Measurements from ENCODE around the gene POMT1. TPM values are rescaled to one million over a fixed set of nuclear protein-coding genes. Genes with fewer than 3 reads are reported as not detected.

POMT1 gene
- total RNA-seq, 1 donor from 2014 or later, result 61.0 TPM

GRCh38 chr9:131485728-131486422 is 16.8 kb upstream of the POMT1 start:
- DNase-seq (ENCODE audit: low spot score, unreplicated experiment), result no peak
- Mint-ChIP-seq H3K27ac (peak overlapping the region; percentile 49), H3K36me3 (ENCODE audit: insufficient read depth) (peaks cover 39% of the 10 kb centered on the region), H3K4me3 (ENCODE audit: low read depth) (no peak overlapping the region), H3K9me3 (ENCODE audit: low read depth) (no peaks in the 10 kb centered on the region), H3K4me1 (ENCODE audit: low read depth) (no peaks in the 10 kb centered on the region), H3K27me3 (no peaks in the 10 kb centered on the region)
- TF ChIP-seq CTCF (IDR thresholded peaks at IDR 0.05; ENCODE audit: unreplicated experiment), result no peak

- no peak overlapping the region for H3K27ac Mint-ChIP-seq
- no peaks in the 10 kb centered on the region for H3K9me3 Mint-ChIP-seq (ENCODE audit: low read depth)
- H3K36me3 Mint-ChIP-seq (ENCODE audit: insufficient read depth), result peaks cover 41% of the 10 kb centered on the region
- no peaks in the 10 kb centered on the region for H3K4me1 Mint-ChIP-seq (ENCODE audit: low read depth)
- no peak for DNase-seq (ENCODE audit: low spot score, unreplicated experiment)
- H3K4me3 Mint-ChIP-seq (ENCODE audit: low read depth), result no peak overlapping the region
- no peak for TF ChIP-seq CTCF (IDR thresholded peaks at IDR 0.05; ENCODE audit: unreplicated experiment)
- no peaks in the 10 kb centered on the region for H3K27me3 Mint-ChIP-seq
These were observed 15.7 kb upstream of the POMT1 start for GRCh38 chr9:131487001-131487400.

- Mint-ChIP-seq H3K36me3 (ENCODE audit: insufficient read depth) (peaks cover 38% of the 10 kb centered on the region), H3K4me1 (ENCODE audit: low read depth) (no peaks in the 10 kb centered on the region), H3K27me3 (no peaks in the 10 kb centered on the region), H3K4me3 (ENCODE audit: low read depth) (no peak overlapping the region), H3K9me3 (ENCODE audit: low read depth) (no peaks in the 10 kb centered on the region), H3K27ac (peak overlapping the region; percentile 77)
- no peak for TF ChIP-seq CTCF (IDR thresholded peaks at IDR 0.05; ENCODE audit: unreplicated experiment)
- DNase-seq (ENCODE audit: low spot score, unreplicated experiment), result no peak
These were observed 15.1 kb upstream of the POMT1 start for GRCh38 chr9:131487621-131488031.

- TF ChIP-seq CTCF (IDR thresholded peaks at IDR 0.05; ENCODE audit: unreplicated experiment), result no peak
- no peak for DNase-seq (ENCODE audit: low spot score, unreplicated experiment)
- H3K4me3 Mint-ChIP-seq (ENCODE audit: low read depth), result no peak overlapping the region
- no peaks in the 10 kb centered on the region for H3K27me3 Mint-ChIP-seq
- no peaks in the 10 kb centered on the region for H3K9me3 Mint-ChIP-seq (ENCODE audit: low read depth)
- no peak overlapping the region for H3K27ac Mint-ChIP-seq
- no peaks in the 10 kb centered on the region for H3K4me1 Mint-ChIP-seq (ENCODE audit: low read depth)
- peaks cover 35% of the 10 kb centered on the region for H3K36me3 Mint-ChIP-seq (ENCODE audit: insufficient read depth)
These were observed 12.2 kb upstream of the POMT1 start for GRCh38 chr9:131490514-131490913.

- no peak for TF ChIP-seq CTCF (IDR thresholded peaks at IDR 0.05; ENCODE audit: unreplicated experiment)
- Mint-ChIP-seq H3K9me3 (ENCODE audit: low read depth) (no peaks in the 10 kb centered on the region), H3K27me3 (no peaks in the 10 kb centered on the region), H3K4me3 (ENCODE audit: low read depth) (no peak overlapping the region), H3K27ac (no peak overlapping the region), H3K36me3 (ENCODE audit: insufficient read depth) (peaks cover 32% of the 10 kb centered on the region), H3K4me1 (ENCODE audit: low read depth) (no peaks in the 10 kb centered on the region)
- no peak for DNase-seq (ENCODE audit: low spot score, unreplicated experiment)
These were observed 11.6 kb upstream of the POMT1 start for GRCh38 chr9:131491001-131491710.
